ENCODE data around the gene ELK4. TPM values are rescaled to one million over a fixed set of nuclear protein-coding genes. Genes with fewer than 3 reads are reported as not detected.

ELK4 gene
- total and polyA plus RNA-seq, 8 donors = 5.7 to 42.7 (median 23.1) TPM

- FAIRE-seq (no peak), ATAC-seq (no peak), DNase-seq (no peak)
- TF ChIP-seq CTCF (IDR thresholded peaks at IDR 0.05) = no peak
- Histone ChIP-seq H3K27ac (no peak overlapping the region), H3K4me1 (no peaks in the 10 kb centered on the region), H3K9me3 (no peaks in the 10 kb centered on the region), H3K4me3 (no peak overlapping the region), H3K27me3 (no peaks in the 10 kb centered on the region), H3K36me3 (no peaks in the 10 kb centered on the region)
- 78 to 82% methylated on average over 5 of the region's 5 CpGs for WGBS, 2 donors
- intact Hi-C loops (cut with DNase I) = no loop called here
Measured at GRCh38 chr1:205677167-205677566, 45.4 kb upstream of the ELK4 start.

GRCh38 chr1:205676597-205676996, 44.8 kb upstream of the ELK4 start:
- Histone ChIP-seq H3K9me3 (no peaks in the 10 kb centered on the region), H3K36me3 (no peaks in the 10 kb centered on the region), H3K27me3 (no peaks in the 10 kb centered on the region), H3K4me3 (no peak overlapping the region), H3K27ac (no peak overlapping the region), H3K4me1 (no peaks in the 10 kb centered on the region)
- intact Hi-C loops (cut with DNase I) = no loop called here
- FAIRE-seq = no peak
- no peak for DNase-seq
- ATAC-seq = no peak
- no peak for TF ChIP-seq CTCF (IDR thresholded peaks at IDR 0.05)
- whole genome bisulfite sequencing, 2 donors = 70 to 84% methylated on average over 3 of the region's 3 CpGs

GRCh38 chr1:205676002-205676401, 44.2 kb upstream of the ELK4 start:
- H3K27me3 ChIP-seq = no peaks in the 10 kb centered on the region
- 81 to 84% methylated on average over 5 of the region's 5 CpGs for WGBS, 2 donors
- DNase-seq = peak in 1 of 6 donors; percentile 17

GRCh38 chr1:205675247-205675646, 43.4 kb upstream of the ELK4 start:
- no peak for TF ChIP-seq CTCF (IDR thresholded peaks at IDR 0.05)
- intact Hi-C loops (cut with DNase I) = no loop called here
- no peak for ATAC-seq
- Histone ChIP-seq H3K36me3 (no peaks in the 10 kb centered on the region), H3K27me3 (no peaks in the 10 kb centered on the region), H3K27ac (no peak overlapping the region), H3K4me1 (no peaks in the 10 kb centered on the region), H3K9me3 (no peaks in the 10 kb centered on the region), H3K4me3 (no peak overlapping the region)
- no peak for DNase-seq
- 92 to 98% methylated on average over 4 of the region's 4 CpGs for WGBS, 2 donors
- no peak for FAIRE-seq

More at GRCh38 chr1:205676002-205676401, 44.2 kb upstream of the ELK4 start:
- ATAC-seq (no peak), FAIRE-seq (no peak)
- Histone ChIP-seq H3K27ac (no peak overlapping the region), H3K4me1 (no peaks in the 10 kb centered on the region), H3K36me3 (no peaks in the 10 kb centered on the region), H3K9me3 (no peaks in the 10 kb centered on the region), H3K4me3 (no peak overlapping the region)
- no peak for TF ChIP-seq CTCF (IDR thresholded peaks at IDR 0.05)
- intact Hi-C loops (cut with DNase I) = no loop called here

- Histone ChIP-seq H3K9me3 (no peaks in the 10 kb centered on the region), H3K27ac (no peak overlapping the region), H3K4me1 (no peaks in the 10 kb centered on the region), H3K27me3 (no peaks in the 10 kb centered on the region), H3K36me3 (no peaks in the 10 kb centered on the region), H3K4me3 (no peak overlapping the region)
- intact Hi-C loops (cut with DNase I) = no loop called here
- TF ChIP-seq CTCF (IDR thresholded peaks at IDR 0.05) = no peak
- DNase-seq (peak in 1 of 6 donors; percentile 6), FAIRE-seq (no peak), ATAC-seq (no peak)
- WGBS, 2 donors = 76% methylated on average over 4 of the region's 4 CpGs
Measured at GRCh38 chr1:205672970-205673369, 41.2 kb upstream of the ELK4 start.
